GM12878 (cell line): Measurements from ENCODE around the gene FXYD6. TPM values are rescaled to one million over a fixed set of nuclear protein-coding genes. Genes with fewer than 3 reads are reported as not detected.

Source experiments
- BMI1 ChIP-seq: fragments of 450-650 bp; IDR thresholded peaks from 2 replicates; pipeline ENCODE4 v1.6.1; 2016; ENCODE audit warnings: mild to moderate bottlenecking, moderate library complexity, borderline replicate concordance
- CTCF ChIP-seq, 3 experiments: IDR thresholded peaks in 2 of 3; conservative IDR thresholded peaks in 1 of 3; 2 replicates each; pipeline ENCODE4 v1.5.1; 2011; ENCODE audit warnings: low read depth in 3 of 3, low read length in 3 of 3, mild to moderate bottlenecking in 3 of 3, control low read depth in 2 of 3, moderate library complexity in 2 of 3, inconsistent platforms in 1 of 3, mixed read lengths in 1 of 3; ENCODE audit not compliant: control insufficient read depth in 2 of 3, insufficient read depth in 1 of 3; ENCODE audit errors: extremely low read depth in 1 of 3
- EGR1 ChIP-seq, 2 experiments: IDR thresholded peaks; 1 replicate in 1 of 2; 2 replicates in 1 of 2; pipeline ENCODE4 v1.6.1; 2011 to 2012; ENCODE audit warnings: low read depth in 2 of 2, low read length in 2 of 2, borderline replicate concordance in 1 of 2, mild to moderate bottlenecking in 1 of 2, moderate library complexity in 1 of 2
- IRF3 ChIP-seq: fragments of 450-650 bp; IDR thresholded peaks from 2 replicates; pipeline ENCODE4 v1.6.1; 2014; ENCODE audit warnings: mild to moderate bottlenecking
- IRF5 ChIP-seq: fragments of 450-650 bp; IDR thresholded peaks from 2 replicates; pipeline ENCODE4 v1.6.1; 2017; ENCODE audit warnings: borderline replicate concordance
- NFXL1 ChIP-seq: fragments of 450-650 bp; IDR thresholded peaks from 2 replicates; pipeline ENCODE4 v1.6.1; 2017; ENCODE audit warnings: antibody characterized with exemption, mild to moderate bottlenecking, borderline replicate concordance
- PKNOX1 ChIP-seq: fragments of 450-650 bp; IDR thresholded peaks from 2 replicates; pipeline ENCODE4 v1.6.1; 2016; ENCODE audit warnings: mild to moderate bottlenecking
- POLR2A ChIP-seq: IDR thresholded peaks from 2 replicates; pipeline ENCODE4 v1.6.1; 2011; ENCODE audit warnings: low read depth, mild to moderate bottlenecking, low read length
- RAD21 ChIP-seq: IDR thresholded peaks from 2 replicates; pipeline ENCODE4 v1.6.1; 2011; ENCODE audit warnings: mild to moderate bottlenecking, low read depth, low read length, moderate library complexity; ENCODE audit not compliant: insufficient read depth
- RBBP5 ChIP-seq: fragments of 200-600 bp; sonication (generic); conservative IDR thresholded peaks from 2 replicates; pipeline ENCODE4 v1.6.1; 2016
- RELB ChIP-seq: fragments of 450-650 bp; IDR thresholded peaks from 2 replicates; pipeline ENCODE4 v1.6.1; 2017; ENCODE audit warnings: low read depth, mild to moderate bottlenecking, moderate library complexity
- SMAD1 ChIP-seq: fragments of 450-650 bp; IDR thresholded peaks from 2 replicates; pipeline ENCODE4 v1.6.1; 2018; ENCODE audit warnings: mild to moderate bottlenecking, low read depth; ENCODE audit not compliant: partially characterized antibody
- STAT1 ChIP-seq: fragments of 450-650 bp; conservative IDR thresholded peaks from 2 replicates; pipeline ENCODE4 v1.6.1; 2014; ENCODE audit warnings: antibody characterized with exemption, mild to moderate bottlenecking
- ZBTB40 ChIP-seq: fragments of 450-650 bp; IDR thresholded peaks from 2 replicates; pipeline ENCODE4 v1.6.1; 2016; ENCODE audit warnings: mild to moderate bottlenecking, moderate library complexity, borderline replicate concordance
- ZNF384 ChIP-seq: IDR thresholded peaks from 2 replicates; pipeline ENCODE4 v1.6.1; 2012; ENCODE audit warnings: low read depth, mild to moderate bottlenecking, low read length, improper control_type of control experiment, borderline replicate concordance
- polyA plus RNA-seq, 11 experiments: library from polyadenylated mRNA; depleted of rRNA in 4 of 11; unstranded in 6 of 11; stranded (reverse) in 5 of 11; fragments of >200 nt; fragmentation: Nextera tagmentation in 4 of 11; fragmentation: Illumina TruSeq in 1 of 11; extraction: Ambion mirVana in 4 of 11; extraction: Trizol in 1 of 11; gene quantifications; 1 replicate in 1 of 11; 2 replicates in 10 of 11; pipeline versions ENCODE4 v1.2.1 to v1.2.3, GENCODE V29; 2011 to 2016; ENCODE audit warnings: inconsistent platforms in 2 of 11, missing spikeins in 2 of 11, low read depth in 1 of 11
- total RNA-seq, 4 experiments: library from RNA; depleted of rRNA in 3 of 4; stranded (reverse); fragments of >200 nt in 3 of 4; fragmentation: Illumina TruSeq in 1 of 4; extraction: Trizol in 1 of 4; gene quantifications; 2 replicates each; pipeline versions ENCODE4 v1.2.1 to v1.2.3, GENCODE V29; 2013 to 2021

FXYD6 gene
- total and polyA plus RNA-seq, 10 of the 15 experiments (the other 5 are each of a cell fraction or from before 2014, with no cell fraction given), result 0.09 to 2.0 (median 0.23) TPM; not detected in 2

GRCh38 chr11:117807482-117808327 lies 68.8 kb downstream of the FXYD6 start (continued):
- TF ChIP-seq ZBTB40, result no peak
- TF ChIP-seq IRF5, result no peak
- no peak for TF ChIP-seq EGR1 (IDR thresholded peaks at IDR 0.05; ENCODE audit: borderline replicate concordance in 1 of 2, low read depth in 2 of 2, low read length in 2 of 2)
- no peak for TF ChIP-seq NFXL1
- TF ChIP-seq STAT1, result no peak
- TF ChIP-seq CTCF (IDR thresholded peaks at IDR 0.05 in 2 of 3, conservative IDR thresholded peaks at IDR 0.05 in 1 of 3; ENCODE audit: control insufficient read depth in 2 of 3, extremely low read depth in 1 of 3, insufficient read depth in 1 of 3, low read depth in 3 of 3, low read length in 3 of 3), result peak; percentile 86 to 91 (median 89)
- no peak for TF ChIP-seq IRF3
- no peak for TF ChIP-seq SMAD1
- no peak for TF ChIP-seq RBBP5
- TF ChIP-seq POLR2A, result no peak
- TF ChIP-seq PKNOX1, result no peak
- peak; percentile 95 for TF ChIP-seq RAD21
- TF ChIP-seq ZNF384, result no peak
- no peak for TF ChIP-seq BMI1
- no peak for TF ChIP-seq RELB
